K562 (cell line): ENCODE data around the gene MAP1LC3B2. TPM values are rescaled to one million over a fixed set of nuclear protein-coding genes. Genes with fewer than 3 reads are reported as not detected.

Source experiments
- CC2D1A ChIP-seq: fragments of 450-650 bp; IDR thresholded peaks from 2 replicates; pipeline ENCODE4 v1.6.1; 2017; ENCODE audit warnings: mild to moderate bottlenecking
- CHD2 ChIP-seq: IDR thresholded peaks from 2 replicates; pipeline ENCODE4 v1.6.1; 2011; ENCODE audit warnings: low read depth, low read length
- DDX20 ChIP-seq: fragments of 450-650 bp; IDR thresholded peaks from 2 replicates; pipeline ENCODE4 v1.6.1; 2016; ENCODE audit warnings: missing genetic modification characterization, low read depth, mild to moderate bottlenecking, missing compliant biosample characterization, moderate library complexity
- FOXM1 ChIP-seq, 2 experiments: fragments of 450-650 bp in 1 of 2; sonication (generic) in 1 of 2; formaldehyde crosslinking in 1 of 2; IDR thresholded peaks; 2 replicates each; pipeline versions ENCODE4 v1.6.1 to v1.9.0; 2017 to 2022; ENCODE audit warnings: low read depth in 2 of 2, mild to moderate bottlenecking in 2 of 2, missing genetic modification reagents in 1 of 2, moderate library complexity in 1 of 2
- MYBL2 ChIP-seq, 2 experiments: fragments of 450-650 bp in 1 of 2; sonication (generic) in 1 of 2; formaldehyde crosslinking in 1 of 2; IDR thresholded peaks; 2 replicates each; pipeline versions ENCODE4 v1.6.1 to v1.8.1; 2017 to 2022; ENCODE audit warnings: borderline replicate concordance in 1 of 2, inconsistent platforms in 1 of 2, low read depth in 1 of 2, mild to moderate bottlenecking in 1 of 2, missing genetic modification reagents in 1 of 2, moderate library complexity in 1 of 2
- NCOA2 ChIP-seq, 2 experiments: fragments of 450-650 bp; IDR thresholded peaks; 2 replicates each; pipeline ENCODE4 v1.6.1; 2018; ENCODE audit warnings: mild to moderate bottlenecking in 2 of 2, moderate library complexity in 1 of 2; ENCODE audit not compliant: partially characterized antibody in 2 of 2
- NR1H2 ChIP-seq: sonication (generic); formaldehyde crosslinking; IDR thresholded peaks from 2 replicates; pipeline ENCODE4 v1.4.0; 2020; ENCODE audit warnings: mild to moderate bottlenecking, missing genetic modification reagents
- STAT5B ChIP-seq: fragments of 250-450 bp; sonication (Bioruptor Pico); IDR thresholded peaks from 2 replicates; pipeline ENCODE4 v1.8.0; 2021; ENCODE audit warnings: mild to moderate bottlenecking, inconsistent platforms
- ZC3H8 ChIP-seq: fragments of 450-650 bp; IDR thresholded peaks from 2 replicates; pipeline ENCODE4 v1.6.1; 2017
- ZNF121 ChIP-seq: sonication (generic); formaldehyde crosslinking; conservative IDR thresholded peaks from 2 replicates; pipeline ENCODE4 v1.8.0; 2022; ENCODE audit warnings: missing genetic modification reagents
- ZNF174 ChIP-seq: fragments of 250-450 bp; sonication (Bioruptor Pico); IDR thresholded peaks from 2 replicates; pipeline ENCODE4 v1.4.0; 2020; ENCODE audit warnings: mild to moderate bottlenecking
- ZNF217 ChIP-seq: sonication (generic); formaldehyde crosslinking; IDR thresholded peaks from 2 replicates; pipeline ENCODE4 v1.8.0; 2022; ENCODE audit warnings: mild to moderate bottlenecking, missing genetic modification reagents
- polyA plus RNA-seq, 8 experiments: library from polyadenylated mRNA; depleted of rRNA in 4 of 8; stranded (reverse) in 5 of 8; unstranded in 3 of 8; fragments of >200 nt; fragmentation: Nextera tagmentation in 2 of 8; fragmentation: Illumina TruSeq in 1 of 8; extraction: Ambion mirVana in 2 of 8; extraction: Trizol in 1 of 8; gene quantifications; 2 replicates each; pipeline versions ENCODE4 v1.2.1 to v1.2.3, GENCODE V29; 2011 to 2014; ENCODE audit warnings: inconsistent platforms in 1 of 8, missing spikeins in 1 of 8
- total RNA-seq, 7 experiments: library from RNA; depleted of rRNA in 6 of 7; stranded (reverse); fragments of >200 nt in 6 of 7; fragmentation: Illumina TruSeq in 2 of 7; extraction: Trizol in 2 of 7; gene quantifications; 2 replicates each; pipeline versions ENCODE4 v1.2.1 to v1.2.3, GENCODE V29; 2011 to 2021; ENCODE audit warnings: low replicate concordance in 1 of 7
- TF ChIP-seq, protein P1 (sequence below), 2 experiments: IDR thresholded peaks in 1 of 2; conservative IDR thresholded peaks in 1 of 2; 2 replicates each; pipeline ENCODE4 v1.6.1; 2016; ENCODE audit warnings: low read depth in 2 of 2, mild to moderate bottlenecking in 1 of 2, missing compliant biosample characterization in 1 of 2, missing genetic modification characterization in 1 of 2, moderate library complexity in 1 of 2
- TF ChIP-seq, protein P2 (sequence below): fragments of 450-650 bp; IDR thresholded peaks from 2 replicates; pipeline ENCODE4 v1.7.0; 2016; ENCODE audit warnings: borderline replicate concordance
- TF ChIP-seq, protein P3 (sequence below): sonication (generic); formaldehyde crosslinking; IDR thresholded peaks from 2 replicates; pipeline ENCODE4 v1.8.0; 2023; ENCODE audit warnings: missing genetic modification reagents, mild to moderate bottlenecking, borderline replicate concordance

Gene MAP1LC3B2
- total and polyA plus RNA-seq, 9 of the 15 experiments (the other 6 are each of a cell fraction or from before 2014, with no cell fraction given): 0.53 to 2.8 (median 0.76) TPM; not detected in 2

DNA sequence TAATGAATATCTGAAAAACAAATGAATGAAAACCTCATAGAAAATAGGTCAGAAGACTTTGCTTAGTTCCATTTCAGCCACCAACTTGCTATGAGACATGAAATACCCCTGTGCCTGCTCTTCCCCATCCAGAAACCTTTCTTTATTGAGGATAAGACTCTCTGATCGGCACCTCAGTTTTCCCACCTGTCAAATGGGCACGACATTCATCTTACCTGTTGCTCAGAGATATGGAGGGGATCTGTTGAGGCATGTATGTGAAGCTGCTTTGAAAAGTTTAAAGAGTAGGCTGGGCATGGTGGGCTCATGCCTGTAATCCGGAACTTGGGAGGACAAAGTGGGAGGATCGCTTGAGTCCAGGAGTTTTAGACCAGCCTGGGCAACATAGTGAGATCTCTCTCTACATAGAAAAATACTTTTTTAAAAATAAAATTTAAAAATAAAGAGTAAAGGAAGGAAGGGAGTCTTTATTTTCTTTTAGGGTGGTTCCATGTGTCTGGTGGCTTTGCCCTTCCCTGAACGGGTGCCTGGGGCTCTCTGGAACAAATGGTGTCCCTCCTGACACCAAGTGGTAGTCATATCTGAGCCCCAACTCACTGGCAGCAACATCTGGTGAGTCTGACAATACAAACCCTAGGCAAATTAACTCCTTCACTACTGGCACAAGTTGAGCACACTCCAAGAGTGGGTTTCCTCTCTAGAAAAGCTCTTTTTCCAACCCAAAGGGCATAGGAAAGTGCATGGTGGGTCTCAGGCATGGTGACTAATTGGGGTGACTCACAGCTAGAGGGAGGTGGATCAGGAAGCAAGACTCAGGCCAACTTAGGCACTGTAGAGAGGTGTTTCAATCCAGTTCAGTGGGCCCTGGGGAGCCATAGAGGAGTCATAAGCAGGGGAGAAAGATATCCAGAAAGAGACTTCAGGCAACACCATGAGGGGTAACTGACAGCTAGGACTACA lies 42.1 kb downstream of the MAP1LC3B2 start (continued):
- TF ChIP-seq, protein P1, sequence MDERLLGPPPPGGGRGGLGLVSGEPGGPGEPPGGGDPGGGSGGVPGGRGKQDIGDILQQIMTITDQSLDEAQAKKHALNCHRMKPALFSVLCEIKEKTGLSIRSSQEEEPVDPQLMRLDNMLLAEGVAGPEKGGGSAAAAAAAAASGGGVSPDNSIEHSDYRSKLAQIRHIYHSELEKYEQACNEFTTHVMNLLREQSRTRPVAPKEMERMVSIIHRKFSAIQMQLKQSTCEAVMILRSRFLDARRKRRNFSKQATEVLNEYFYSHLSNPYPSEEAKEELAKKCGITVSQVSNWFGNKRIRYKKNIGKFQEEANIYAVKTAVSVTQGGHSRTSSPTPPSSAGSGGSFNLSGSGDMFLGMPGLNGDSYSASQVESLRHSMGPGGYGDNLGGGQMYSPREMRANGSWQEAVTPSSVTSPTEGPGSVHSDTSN (CRISPR knock-in tag; IDR thresholded peaks at IDR 0.05; ENCODE audit: low read depth): no peak
- TF ChIP-seq, protein P1 (tag; conservative IDR thresholded peaks at IDR 0.05; ENCODE audit: low read depth): no peak
- TF ChIP-seq, protein P2, sequence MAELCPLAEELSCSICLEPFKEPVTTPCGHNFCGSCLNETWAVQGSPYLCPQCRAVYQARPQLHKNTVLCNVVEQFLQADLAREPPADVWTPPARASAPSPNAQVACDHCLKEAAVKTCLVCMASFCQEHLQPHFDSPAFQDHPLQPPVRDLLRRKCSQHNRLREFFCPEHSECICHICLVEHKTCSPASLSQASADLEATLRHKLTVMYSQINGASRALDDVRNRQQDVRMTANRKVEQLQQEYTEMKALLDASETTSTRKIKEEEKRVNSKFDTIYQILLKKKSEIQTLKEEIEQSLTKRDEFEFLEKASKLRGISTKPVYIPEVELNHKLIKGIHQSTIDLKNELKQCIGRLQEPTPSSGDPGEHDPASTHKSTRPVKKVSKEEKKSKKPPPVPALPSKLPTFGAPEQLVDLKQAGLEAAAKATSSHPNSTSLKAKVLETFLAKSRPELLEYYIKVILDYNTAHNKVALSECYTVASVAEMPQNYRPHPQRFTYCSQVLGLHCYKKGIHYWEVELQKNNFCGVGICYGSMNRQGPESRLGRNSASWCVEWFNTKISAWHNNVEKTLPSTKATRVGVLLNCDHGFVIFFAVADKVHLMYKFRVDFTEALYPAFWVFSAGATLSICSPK: no peak
- TF ChIP-seq ZNF121 (peak; percentile 82), STAT5B (no peak), MYBL2 (IDR thresholded peaks at IDR 0.05; ENCODE audit: low read depth) (no peak), MYBL2 (CRISPR knock-in tag; IDR thresholded peaks at IDR 0.05; ENCODE audit: borderline replicate concordance) (no peak), FOXM1 (IDR thresholded peaks at IDR 0.05; ENCODE audit: low read depth) (no peak), FOXM1 (CRISPR knock-in tag; IDR thresholded peaks at IDR 0.05; ENCODE audit: low read depth) (no peak), CC2D1A (no peak), ZNF174 (CRISPR knock-in tag) (no peak), NCOA2 (IDR thresholded peaks at IDR 0.05; ENCODE audit: partially characterized antibody in 2 of 2) (no peak), CHD2 (no peak), NR1H2 (CRISPR knock-in tag) (no peak), ZNF217 (CRISPR knock-in tag) (no peak), DDX20 (tag) (no peak), ZC3H8 (no peak)
- TF ChIP-seq, protein P3, sequence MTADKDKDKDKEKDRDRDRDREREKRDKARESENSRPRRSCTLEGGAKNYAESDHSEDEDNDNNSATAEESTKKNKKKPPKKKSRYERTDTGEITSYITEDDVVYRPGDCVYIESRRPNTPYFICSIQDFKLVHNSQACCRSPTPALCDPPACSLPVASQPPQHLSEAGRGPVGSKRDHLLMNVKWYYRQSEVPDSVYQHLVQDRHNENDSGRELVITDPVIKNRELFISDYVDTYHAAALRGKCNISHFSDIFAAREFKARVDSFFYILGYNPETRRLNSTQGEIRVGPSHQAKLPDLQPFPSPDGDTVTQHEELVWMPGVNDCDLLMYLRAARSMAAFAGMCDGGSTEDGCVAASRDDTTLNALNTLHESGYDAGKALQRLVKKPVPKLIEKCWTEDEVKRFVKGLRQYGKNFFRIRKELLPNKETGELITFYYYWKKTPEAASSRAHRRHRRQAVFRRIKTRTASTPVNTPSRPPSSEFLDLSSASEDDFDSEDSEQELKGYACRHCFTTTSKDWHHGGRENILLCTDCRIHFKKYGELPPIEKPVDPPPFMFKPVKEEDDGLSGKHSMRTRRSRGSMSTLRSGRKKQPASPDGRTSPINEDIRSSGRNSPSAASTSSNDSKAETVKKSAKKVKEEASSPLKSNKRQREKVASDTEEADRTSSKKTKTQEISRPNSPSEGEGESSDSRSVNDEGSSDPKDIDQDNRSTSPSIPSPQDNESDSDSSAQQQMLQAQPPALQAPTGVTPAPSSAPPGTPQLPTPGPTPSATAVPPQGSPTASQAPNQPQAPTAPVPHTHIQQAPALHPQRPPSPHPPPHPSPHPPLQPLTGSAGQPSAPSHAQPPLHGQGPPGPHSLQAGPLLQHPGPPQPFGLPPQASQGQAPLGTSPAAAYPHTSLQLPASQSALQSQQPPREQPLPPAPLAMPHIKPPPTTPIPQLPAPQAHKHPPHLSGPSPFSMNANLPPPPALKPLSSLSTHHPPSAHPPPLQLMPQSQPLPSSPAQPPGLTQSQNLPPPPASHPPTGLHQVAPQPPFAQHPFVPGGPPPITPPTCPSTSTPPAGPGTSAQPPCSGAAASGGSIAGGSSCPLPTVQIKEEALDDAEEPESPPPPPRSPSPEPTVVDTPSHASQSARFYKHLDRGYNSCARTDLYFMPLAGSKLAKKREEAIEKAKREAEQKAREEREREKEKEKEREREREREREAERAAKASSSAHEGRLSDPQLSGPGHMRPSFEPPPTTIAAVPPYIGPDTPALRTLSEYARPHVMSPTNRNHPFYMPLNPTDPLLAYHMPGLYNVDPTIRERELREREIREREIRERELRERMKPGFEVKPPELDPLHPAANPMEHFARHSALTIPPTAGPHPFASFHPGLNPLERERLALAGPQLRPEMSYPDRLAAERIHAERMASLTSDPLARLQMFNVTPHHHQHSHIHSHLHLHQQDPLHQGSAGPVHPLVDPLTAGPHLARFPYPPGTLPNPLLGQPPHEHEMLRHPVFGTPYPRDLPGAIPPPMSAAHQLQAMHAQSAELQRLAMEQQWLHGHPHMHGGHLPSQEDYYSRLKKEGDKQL (CRISPR knock-in tag): no peak
